GM12891 (cell line): ENCODE results near the gene PSMD4.

Experiments
- POLR2A ChIP-seq: IDR thresholded peaks from 2 replicates; pipeline ENCODE4 v1.6.1; 2011; ENCODE audit warnings: low read depth, low read length, control low read depth
- POLR2AphosphoS5 ChIP-seq: IDR thresholded peaks from 2 replicates; pipeline ENCODE4 v1.6.1; 2011; ENCODE audit warnings: low read depth, low read length, control low read depth
- POU2F2 ChIP-seq: IDR thresholded peaks from 2 replicates; pipeline ENCODE4 v1.6.1; 2011; ENCODE audit warnings: low read depth, mild to moderate bottlenecking, control low read depth, low read length, moderate library complexity
- SPI1 ChIP-seq: IDR thresholded peaks from 2 replicates; pipeline ENCODE4 v1.6.1; 2011; ENCODE audit warnings: low read depth, low read length, control low read depth
- TAF1 ChIP-seq: IDR thresholded peaks from 2 replicates; pipeline ENCODE4 v1.6.1; 2011; ENCODE audit warnings: low read depth, low read length, control low read depth

DNA sequence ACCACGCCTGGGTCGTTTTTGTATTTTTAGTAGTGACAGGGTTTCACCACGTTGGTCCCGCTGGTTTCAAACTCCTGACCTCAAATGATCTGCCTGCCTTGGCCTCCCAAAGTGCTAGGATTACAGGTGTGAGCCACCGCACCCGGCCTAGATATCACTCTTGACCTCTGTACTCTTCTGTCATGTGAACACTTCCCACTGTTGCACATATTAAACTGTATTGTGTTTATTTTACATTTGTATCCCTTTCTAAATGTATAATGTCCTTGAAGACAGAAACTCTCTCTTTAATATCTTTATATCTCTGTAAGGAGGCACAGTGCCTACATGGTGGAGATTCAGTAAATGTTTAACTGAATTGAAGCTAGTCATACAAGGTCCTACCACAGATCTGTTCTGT, 19.3 kb upstream of the PSMD4 start:
- no peak for TF ChIP-seq POLR2A
- TF ChIP-seq POLR2AphosphoS5 = no peak
- no peak for TF ChIP-seq TAF1
- TF ChIP-seq SPI1 = no peak
- no peak for TF ChIP-seq POU2F2
